Left lung (tissue), 10 donors: ENCODE data around the gene PLLP. TPM values are rescaled to one million over a fixed set of nuclear protein-coding genes. Genes with fewer than 3 reads are reported as not detected.
A peak's percentile ranks its signal among the peaks of the same experiment; 100 is the strongest.

Experiments used
- ATAC-seq: fragments of 200-7000 bp; cut with Tn5 transposase; one replicate; pipeline ENCODE4 v1.9.1; 2020; ENCODE audit warnings: moderate library complexity
- DNase-seq, 4 donors: peaks; one replicate each; pipeline ENCODE4 v3.0.0-alpha.2; 2013 to 2020
- H3K27ac ChIP-seq, 2 donors: fragments of 200-600 bp; sonication (generic) in 1 of 2; one replicate each; pipeline versions ENCODE4 v1.5.0 to v1.8.0; 2020 to 2021
- H3K27me3 ChIP-seq, 2 donors: fragments of 200-600 bp; sonication (generic) in 1 of 2; one replicate each; pipeline versions ENCODE4 v1.5.0 to v1.8.0; 2020 to 2021
- H3K36me3 ChIP-seq, 2 donors: fragments of 200-600 bp; sonication (generic) in 1 of 2; one replicate each; pipeline versions ENCODE4 v1.5.0 to v1.8.0; 2020 to 2021
- H3K4me1 ChIP-seq, 2 donors: fragments of 200-600 bp; one replicate each; pipeline ENCODE4 v1.8.0; 2021
- H3K4me3 ChIP-seq, 2 donors: fragments of 200-600 bp; sonication (generic) in 1 of 2; one replicate each; pipeline versions ENCODE4 v1.5.0 to v1.8.0; 2020 to 2021; ENCODE audit warnings: mild to moderate bottlenecking in 1 of 2
- H3K9me3 ChIP-seq, 2 donors: fragments of 200-600 bp; sonication (generic) in 1 of 2; one replicate each; pipeline versions ENCODE4 v1.5.0 to v1.8.0; 2020 to 2021
- intact Hi-C, 2 donors: fragments of 100-400 bp; cut with DNase I; formaldehyde crosslinking; loops; one replicate each; pipeline versions ENCODE4 v1.11.2 to v1.14.2; 2022
- polyA plus RNA-seq, 6 donors: library from polyadenylated mRNA; unstranded; fragments of 120-200 nt; gene quantifications; one replicate each; pipeline ENCODE4 v1.2.1, GENCODE V29; 2013; ENCODE audit not compliant: insufficient read length in 6 of 6
- total RNA-seq, 2 donors: library from RNA; stranded (reverse); fragmentation: NEBNext Ultra II Directional; extraction: Animal tissue kit (Norgen Biotek cat#: 25700); gene quantifications; one replicate each; pipeline ENCODE4 v1.2.1, GENCODE V29; 2021
- TF ChIP-seq, protein P1 (sequence below), 2 donors: fragments of 200-600 bp; sonication (generic) in 1 of 2; IDR thresholded peaks; one replicate each; pipeline versions ENCODE4 v1.5.0 to v1.8.0; 2021; ENCODE audit warnings: antibody characterized with exemption in 2 of 2
- donor health status: DM: no; HTN: yes; CAD: no.
- donor health status: DM: no; HTN: no; CAD: no.

The PLLP gene
- total and polyA plus RNA-seq, 8 donors = 3.5 to 70.6 (median 5.7) TPM

DNA sequence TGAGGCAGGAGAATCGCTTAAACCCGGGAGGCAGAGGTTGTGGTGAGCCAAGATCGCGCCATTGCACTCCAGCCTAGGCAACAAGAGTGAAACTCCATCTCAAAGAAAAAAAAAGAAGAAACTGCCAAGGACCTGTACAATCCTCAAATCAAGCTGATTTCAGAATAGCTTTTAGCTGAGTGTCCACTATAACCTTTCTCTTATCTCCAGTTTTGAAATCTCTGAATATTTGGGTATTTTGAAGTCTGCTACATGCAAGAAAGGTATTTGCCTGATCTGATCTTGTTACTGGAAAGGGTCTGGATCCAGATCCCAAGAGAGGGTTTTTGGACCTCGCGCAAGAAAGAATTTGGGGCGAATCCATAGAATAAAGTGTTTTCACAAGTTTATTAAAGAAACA is 58.5 kb downstream of the PLLP start:
- H3K9me3 ChIP-seq = no peaks in the 10 kb centered on the region
- no peaks in the 10 kb centered on the region for H3K4me1 ChIP-seq
- no peak overlapping the region for H3K4me3 ChIP-seq
- no peak for DNase-seq
- TF ChIP-seq, protein P1, sequence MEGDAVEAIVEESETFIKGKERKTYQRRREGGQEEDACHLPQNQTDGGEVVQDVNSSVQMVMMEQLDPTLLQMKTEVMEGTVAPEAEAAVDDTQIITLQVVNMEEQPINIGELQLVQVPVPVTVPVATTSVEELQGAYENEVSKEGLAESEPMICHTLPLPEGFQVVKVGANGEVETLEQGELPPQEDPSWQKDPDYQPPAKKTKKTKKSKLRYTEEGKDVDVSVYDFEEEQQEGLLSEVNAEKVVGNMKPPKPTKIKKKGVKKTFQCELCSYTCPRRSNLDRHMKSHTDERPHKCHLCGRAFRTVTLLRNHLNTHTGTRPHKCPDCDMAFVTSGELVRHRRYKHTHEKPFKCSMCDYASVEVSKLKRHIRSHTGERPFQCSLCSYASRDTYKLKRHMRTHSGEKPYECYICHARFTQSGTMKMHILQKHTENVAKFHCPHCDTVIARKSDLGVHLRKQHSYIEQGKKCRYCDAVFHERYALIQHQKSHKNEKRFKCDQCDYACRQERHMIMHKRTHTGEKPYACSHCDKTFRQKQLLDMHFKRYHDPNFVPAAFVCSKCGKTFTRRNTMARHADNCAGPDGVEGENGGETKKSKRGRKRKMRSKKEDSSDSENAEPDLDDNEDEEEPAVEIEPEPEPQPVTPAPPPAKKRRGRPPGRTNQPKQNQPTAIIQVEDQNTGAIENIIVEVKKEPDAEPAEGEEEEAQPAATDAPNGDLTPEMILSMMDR (IDR thresholded peaks at IDR 0.05) = no peak
- intact Hi-C loops = no loop called here
- H3K36me3 ChIP-seq = peaks cover 0 to 99% of the 10 kb centered on the region in 2 donors
- no peak overlapping the region for H3K27ac ChIP-seq
- H3K27me3 ChIP-seq = no peaks in the 10 kb centered on the region
- ATAC-seq = no peak

DNA sequence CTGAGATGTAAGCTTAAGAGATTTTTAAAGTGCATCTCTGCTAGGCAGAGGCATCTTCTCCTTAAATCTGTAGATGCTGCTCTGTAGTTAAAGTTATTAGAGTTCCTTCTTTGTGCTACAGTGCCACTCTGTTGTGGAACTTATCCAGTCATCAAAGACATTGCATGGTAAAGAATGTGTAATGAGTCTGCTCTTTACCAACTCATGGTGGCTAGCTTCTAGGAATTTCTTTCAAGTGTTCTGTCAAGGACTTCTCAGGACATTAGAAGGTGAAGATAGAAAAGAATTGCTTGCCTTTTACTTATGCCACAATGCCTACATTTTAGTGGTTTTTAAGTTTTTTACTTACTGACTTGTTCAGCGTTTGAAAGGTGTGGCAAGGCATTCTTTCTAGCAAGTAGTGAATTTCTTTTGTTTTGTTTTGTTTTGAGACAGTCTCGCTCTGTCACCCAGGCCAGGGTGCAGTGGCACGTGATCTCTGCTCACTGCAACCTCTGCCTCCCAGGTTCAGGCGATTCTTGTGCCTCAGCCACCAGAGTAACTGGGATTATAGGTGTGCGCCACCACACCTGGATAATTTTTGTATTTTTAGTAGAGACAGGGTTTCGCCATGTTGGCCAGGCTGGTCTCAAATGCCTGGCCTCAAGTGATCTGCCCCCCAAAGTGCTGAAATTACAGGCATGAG is 59.7 kb downstream of the PLLP start:
- intact Hi-C loops = no loop called here
- no peak for DNase-seq
- H3K4me3 ChIP-seq = no peak overlapping the region
- ATAC-seq = peak; percentile 31
- H3K27me3 ChIP-seq = no peaks in the 10 kb centered on the region
- H3K27ac ChIP-seq = no peak overlapping the region
- H3K36me3 ChIP-seq = peaks cover 0 to 94% of the 10 kb centered on the region in 2 donors
- TF ChIP-seq, protein P1 (IDR thresholded peaks at IDR 0.05) = no peak
- H3K4me1 ChIP-seq = no peaks in the 10 kb centered on the region
- no peaks in the 10 kb centered on the region for H3K9me3 ChIP-seq

DNA sequence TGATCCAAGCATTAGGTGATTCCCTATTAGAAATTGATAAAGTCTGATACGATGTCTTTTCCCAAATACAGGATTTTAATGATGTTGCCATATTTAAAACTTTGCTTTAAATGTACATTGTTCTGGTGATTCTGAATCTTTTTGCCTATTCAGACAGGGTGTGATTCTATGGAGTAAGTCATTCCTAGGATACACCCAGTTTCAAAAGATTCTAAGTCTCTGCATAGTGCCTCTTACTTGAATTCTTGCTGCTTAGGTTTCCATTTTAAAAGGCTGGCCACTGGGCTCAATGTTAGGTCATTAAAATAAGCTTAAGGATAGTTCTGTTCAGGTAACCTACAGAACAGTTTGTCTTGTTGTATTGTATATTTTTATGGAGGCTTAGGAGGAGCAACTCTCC is 61.4 kb downstream of the PLLP start:
- Histone ChIP-seq H3K36me3 (peaks cover 5 to 91% of the 10 kb centered on the region in 2 donors), H3K4me1 (no peaks in the 10 kb centered on the region), H3K9me3 (peaks cover 0 to 4% of the 10 kb centered on the region in 2 donors), H3K27me3 (no peaks in the 10 kb centered on the region), H3K27ac (no peak overlapping the region), H3K4me3 (no peak overlapping the region)
- no peak for DNase-seq
- no peak for ATAC-seq
- TF ChIP-seq, protein P1 (IDR thresholded peaks at IDR 0.05) = no peak
- intact Hi-C loops = no loop called here

DNA sequence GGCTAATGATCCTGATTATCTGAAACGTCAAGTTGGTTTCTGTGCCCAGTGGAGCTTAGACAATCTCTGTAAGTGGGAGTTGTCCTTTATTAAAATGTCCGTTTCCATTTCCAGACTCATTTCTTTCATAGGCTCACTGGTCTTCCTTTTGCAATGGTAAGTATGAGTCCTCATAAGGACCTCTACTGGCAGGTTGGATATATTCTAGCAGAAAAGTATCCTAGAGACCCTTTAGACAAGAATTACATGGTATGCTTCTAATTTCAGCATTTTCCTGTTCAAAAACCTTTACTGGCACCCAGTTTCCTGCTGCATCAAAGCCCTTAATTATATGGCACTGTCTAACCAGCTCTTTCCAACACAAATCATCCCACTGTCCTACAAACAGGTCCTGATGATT is 67.5 kb downstream of the PLLP start:
- ATAC-seq (no peak), DNase-seq (no peak)
- no peak overlapping the region for H3K4me3 ChIP-seq
- TF ChIP-seq, protein P1 (IDR thresholded peaks at IDR 0.05) = no peak
- no peaks in the 10 kb centered on the region for H3K4me1 ChIP-seq
- peaks cover 14 to 93% of the 10 kb centered on the region in 2 donors for H3K36me3 ChIP-seq
- peaks cover 0 to 35% of the 10 kb centered on the region in 2 donors for H3K9me3 ChIP-seq
- no peaks in the 10 kb centered on the region for H3K27me3 ChIP-seq
- intact Hi-C loops = no loop called here
- no peak overlapping the region for H3K27ac ChIP-seq

DNA sequence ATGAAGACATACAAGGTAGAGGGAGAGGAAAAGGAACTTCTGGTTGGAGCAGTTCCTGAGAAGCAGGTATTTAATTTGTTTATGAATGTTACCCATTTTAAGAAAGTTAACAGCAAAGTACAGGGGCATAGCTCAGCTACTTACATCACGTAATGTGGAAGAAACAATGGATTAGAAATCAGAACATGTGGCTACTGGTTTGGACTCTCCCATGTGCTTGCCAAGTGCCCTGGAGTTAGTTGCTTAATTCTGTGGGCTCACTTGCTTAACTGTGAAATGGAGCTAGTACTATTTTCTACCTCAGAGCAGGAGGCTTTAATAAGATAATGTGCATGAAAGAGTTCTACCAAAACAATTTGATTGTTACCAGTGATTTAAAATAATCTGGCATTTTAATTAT is 71.0 kb downstream of the PLLP start:
- intact Hi-C loops = no loop called here
- no peaks in the 10 kb centered on the region for H3K27me3 ChIP-seq
- DNase-seq (no peak), ATAC-seq (no peak)
- no peaks in the 10 kb centered on the region for H3K4me1 ChIP-seq
- TF ChIP-seq, protein P1 (IDR thresholded peaks at IDR 0.05) = no peak
- H3K4me3 ChIP-seq = no peak overlapping the region
- H3K27ac ChIP-seq = no peak overlapping the region
- peaks cover 0 to 35% of the 10 kb centered on the region in 2 donors for H3K9me3 ChIP-seq
- peaks cover 9 to 99% of the 10 kb centered on the region in 2 donors for H3K36me3 ChIP-seq
